Muscle layer of duodenum (tissue), 2 donors: ENCODE results near the gene SLC39A13.

ENCODE experiments used
- H3K27ac ChIP-seq: one replicate; pipeline ENCODE4 v1.7.0; 2013; ENCODE audit warnings: mild to moderate bottlenecking, low read length
- H3K27me3 ChIP-seq: one replicate; pipeline ENCODE4 v1.7.0; 2013; ENCODE audit warnings: low read depth, mild to moderate bottlenecking, control low read depth, low read length
- H3K36me3 ChIP-seq, 2 donors: one replicate each; pipeline ENCODE4 v1.7.0; 2013; ENCODE audit warnings: low read length in 2 of 2, control low read depth in 1 of 2, mild to moderate bottlenecking in 1 of 2; ENCODE audit not compliant: insufficient read depth in 2 of 2, control insufficient read depth in 1 of 2
- H3K4me1 ChIP-seq, 2 donors: one replicate each; pipeline ENCODE4 v1.7.0; 2013; ENCODE audit warnings: low read length in 2 of 2, mild to moderate bottlenecking in 2 of 2, control low read depth in 1 of 2, moderate library complexity in 1 of 2; ENCODE audit not compliant: insufficient read depth in 2 of 2, control insufficient read depth in 1 of 2
- H3K4me3 ChIP-seq, 2 donors: one replicate each; pipeline ENCODE4 v1.7.0; 2013; ENCODE audit warnings: low read length in 2 of 2, low read depth in 1 of 2, mild to moderate bottlenecking in 1 of 2
- H3K9me3 ChIP-seq, 2 donors: one replicate each; pipeline ENCODE4 v1.7.0; 2013; ENCODE audit warnings: low read length in 2 of 2, control low read depth in 1 of 2, mild to moderate bottlenecking in 1 of 2; ENCODE audit not compliant: control insufficient read depth in 1 of 2
- donor health status: healthy.

Gene SLC39A13

GRCh38 chr11:47375020-47375419 lies 33.4 kb upstream of the SLC39A13 start:
- no peak overlapping the region for H3K27ac ChIP-seq
- H3K4me1 ChIP-seq, result no peaks in the 10 kb centered on the region
- peak overlapping the region; percentile 21 to 50 for H3K4me3 ChIP-seq
- no peaks in the 10 kb centered on the region for H3K27me3 ChIP-seq
- H3K9me3 ChIP-seq, result no peaks in the 10 kb centered on the region
- H3K36me3 ChIP-seq, result no peaks in the 10 kb centered on the region

GRCh38 chr11:47375546-47376085 lies 32.8 kb upstream of the SLC39A13 start:
- Histone ChIP-seq H3K4me1 (no peaks in the 10 kb centered on the region), H3K27ac (no peak overlapping the region), H3K9me3 (no peaks in the 10 kb centered on the region), H3K4me3 (peak overlapping the region; percentile 21 to 50), H3K36me3 (no peaks in the 10 kb centered on the region), H3K27me3 (no peaks in the 10 kb centered on the region)

GRCh38 chr11:47376107-47376524 lies 32.3 kb upstream of the SLC39A13 start:
- H3K9me3 ChIP-seq, result no peaks in the 10 kb centered on the region
- no peak overlapping the region for H3K27ac ChIP-seq
- no peaks in the 10 kb centered on the region for H3K27me3 ChIP-seq
- no peaks in the 10 kb centered on the region for H3K36me3 ChIP-seq
- no peaks in the 10 kb centered on the region for H3K4me1 ChIP-seq
- peak overlapping the region; percentile 50 to 55 for H3K4me3 ChIP-seq

GRCh38 chr11:47376525-47377371 lies 31.6 kb upstream of the SLC39A13 start:
- peak overlapping the region; percentile 77 for H3K27ac ChIP-seq
- no peaks in the 10 kb centered on the region for H3K4me1 ChIP-seq
- H3K27me3 ChIP-seq, result no peaks in the 10 kb centered on the region
- peak overlapping the region; percentile 50 to 55 for H3K4me3 ChIP-seq
- H3K36me3 ChIP-seq, result no peaks in the 10 kb centered on the region
- H3K9me3 ChIP-seq, result no peaks in the 10 kb centered on the region

GRCh38 chr11:47377571-47378009 lies 30.8 kb upstream of the SLC39A13 start:
- peak overlapping the region; percentile 50 to 55 for H3K4me3 ChIP-seq
- no peaks in the 10 kb centered on the region for H3K4me1 ChIP-seq
- no peaks in the 10 kb centered on the region for H3K27me3 ChIP-seq
- no peaks in the 10 kb centered on the region for H3K9me3 ChIP-seq
- H3K36me3 ChIP-seq, result no peaks in the 10 kb centered on the region
- peak overlapping the region; percentile 77 for H3K27ac ChIP-seq

- Histone ChIP-seq H3K27ac (peak within 1 kb of the TSS; percentile 77), H3K4me3 (peak within 1 kb of the TSS; percentile 50 to 55), H3K27me3 (no peaks in the 10 kb centered on the region), H3K36me3 (no peaks in the 10 kb centered on the region), H3K9me3 (no peaks in the 10 kb centered on the region), H3K4me1 (no peaks in the 10 kb centered on the region)
These were observed 30.2 kb upstream of the SLC39A13 start, which contains the start of gene SPI1 for GRCh38 chr11:47378010-47378835. Gene SPI1 (minus strand): TSS chr11:47378547. CDS start chr11:47378353, 194 bp downstream.

- Histone ChIP-seq H3K4me1 (no peaks in the 10 kb centered on the region), H3K9me3 (no peaks in the 10 kb centered on the region), H3K36me3 (no peaks in the 10 kb centered on the region), H3K27ac (peak overlapping the region; percentile 49), H3K27me3 (no peaks in the 10 kb centered on the region), H3K4me3 (no peak overlapping the region)
These were observed 29.6 kb upstream of the SLC39A13 start for GRCh38 chr11:47378836-47379170.

- Histone ChIP-seq H3K27ac (no peak overlapping the region), H3K27me3 (no peaks in the 10 kb centered on the region), H3K9me3 (no peaks in the 10 kb centered on the region), H3K4me3 (no peak overlapping the region), H3K4me1 (no peaks in the 10 kb centered on the region), H3K36me3 (no peaks in the 10 kb centered on the region)
These were observed 29.1 kb upstream of the SLC39A13 start for GRCh38 chr11:47379317-47379716.

- H3K27ac ChIP-seq, result no peak overlapping the region
- H3K9me3 ChIP-seq, result no peaks in the 10 kb centered on the region
- no peaks in the 10 kb centered on the region for H3K27me3 ChIP-seq
- no peaks in the 10 kb centered on the region for H3K36me3 ChIP-seq
- no peaks in the 10 kb centered on the region for H3K4me1 ChIP-seq
- H3K4me3 ChIP-seq, result no peak overlapping the region
These were observed 28.3 kb upstream of the SLC39A13 start for GRCh38 chr11:47380078-47380477.

- no peaks in the 10 kb centered on the region for H3K9me3 ChIP-seq
These were observed 25.3 kb upstream of the SLC39A13 start for GRCh38 chr11:47383071-47383470.

GRCh38 chr11:47384498-47384897 lies 23.9 kb upstream of the SLC39A13 start:
- no peaks in the 10 kb centered on the region for H3K4me1 ChIP-seq
- no peak overlapping the region for H3K4me3 ChIP-seq
- H3K9me3 ChIP-seq, result no peaks in the 10 kb centered on the region
- no peaks in the 10 kb centered on the region for H3K27me3 ChIP-seq
- no peak overlapping the region for H3K27ac ChIP-seq
- no peaks in the 10 kb centered on the region for H3K36me3 ChIP-seq

More at GRCh38 chr11:47383071-47383470, 25.3 kb upstream of the SLC39A13 start:
- Histone ChIP-seq H3K4me3 (no peak overlapping the region), H3K27me3 (no peaks in the 10 kb centered on the region), H3K36me3 (no peaks in the 10 kb centered on the region), H3K4me1 (no peaks in the 10 kb centered on the region), H3K27ac (no peak overlapping the region)
